Kidney (tissue), 14 donors: ENCODE data around the gene GPX2. TPM values are rescaled to one million over a fixed set of nuclear protein-coding genes. Genes with fewer than 3 reads are reported as not detected.

Source experiments
- DNase-seq, 5 donors: peaks; one replicate each; pipeline ENCODE4 v3.0.0-alpha.2; 2013 to 2020
- FAIRE-seq: peaks from 2 replicates; lab custom pipeline; 2012; peaks lifted over from hg19 to GRCh38; lab: Jason Lieb, UNC
- H3K27ac ChIP-seq, 2 donors: one replicate each; pipeline ENCODE4 v1.7.0; 2013; ENCODE audit warnings: low read depth in 2 of 2, low read length in 2 of 2, inconsistent platforms in 1 of 2
- H3K27me3 ChIP-seq: one replicate; pipeline ENCODE4 v1.7.1; 2013; ENCODE audit warnings: low read length, inconsistent platforms; ENCODE audit not compliant: control insufficient read depth, insufficient read depth
- H3K36me3 ChIP-seq, 3 donors: one replicate each; pipeline versions ENCODE4 v1.7.0 to v1.7.1; 2013; ENCODE audit warnings: low read length in 3 of 3, control low read depth in 1 of 3, inconsistent platforms in 1 of 3; ENCODE audit not compliant: insufficient read depth in 3 of 3, control insufficient read depth in 2 of 3
- H3K4me1 ChIP-seq, 3 donors: one replicate each; pipeline versions ENCODE4 v1.7.0 to v1.7.1; 2013; ENCODE audit warnings: low read length in 3 of 3, inconsistent platforms in 1 of 3, low read depth in 1 of 3; ENCODE audit not compliant: control insufficient read depth in 2 of 3, insufficient read depth in 2 of 3
- H3K4me3 ChIP-seq, 3 donors: one replicate each; pipeline versions ENCODE4 v1.7.0 to v1.8.1; 2013; ENCODE audit warnings: low read length in 3 of 3, control low read depth in 1 of 3, inconsistent platforms in 1 of 3
- H3K9ac ChIP-seq, 3 donors: one replicate each; pipeline versions ENCODE4 v1.7.0 to v1.7.1; 2013; ENCODE audit warnings: low read length in 3 of 3, control low read depth in 1 of 3, inconsistent platforms in 1 of 3
- H3K9me3 ChIP-seq, 3 donors: one replicate each; pipeline versions ENCODE4 v1.7.0 to v1.7.1; 2013; ENCODE audit warnings: low read length in 3 of 3, control low read depth in 1 of 3, inconsistent platforms in 1 of 3; ENCODE audit not compliant: control insufficient read depth in 2 of 3, insufficient read depth in 1 of 3
- CTCF ChIP-seq: IDR thresholded peaks from 3 replicates; pipeline ENCODE4 v1.5.1; 2012; ENCODE audit warnings: mild to moderate bottlenecking, moderate library complexity, borderline replicate concordance; ENCODE audit not compliant: insufficient read depth; ENCODE audit errors: extremely low read depth
- intact Hi-C: fragments of 100-400 bp; cut with DNase I; formaldehyde crosslinking; loops from one replicate; pipeline ENCODE4 v1.11.1; 2022
- polyA plus RNA-seq: library from polyadenylated mRNA; stranded (reverse); fragments of 350-450 nt; fragmentation: Illumina TruSeq; extraction: RNeasy Lipid Tissue Mini Kit (QIAGEN cat#74804); gene quantifications from one replicate; pipeline ENCODE4 v1.2.3, GENCODE V29; 2014; ENCODE audit warnings: low read depth, low replicate concordance; ENCODE audit not compliant: insufficient read depth
- total RNA-seq: library from RNA; stranded (reverse); fragmentation: NEBNext Ultra II Directional; extraction: Animal tissue kit (Norgen Biotek cat#: 25700); gene quantifications from one replicate; pipeline ENCODE4 v1.2.1, GENCODE V29; 2021
- donor health status: control.
- donor health status: control.
- donor health status: control.
- donor health status: control.
- donor health status: control.
- donor health status: DM: yes; HTN: yes; CAD: no.
- donor health status: Normal renal cell carcinoma (clear cell type).

Gene GPX2
- total and polyA plus RNA-seq, 2 donors from 2014 or later: 8.4 to 60.0 TPM

- no peaks in the 10 kb centered on the region for H3K4me1 ChIP-seq
- FAIRE-seq (no peak), DNase-seq (no peak)
- H3K27me3 ChIP-seq: no peaks in the 10 kb centered on the region
- intact Hi-C loops: loop anchor here (10.0 kb wide), 1 partner anchor 55 kb away; no protein-coding TSS in a partner anchor
- H3K36me3 ChIP-seq: no peaks in the 10 kb centered on the region
- H3K9ac ChIP-seq: no peak overlapping the region
- no peak for TF ChIP-seq CTCF
- H3K9me3 ChIP-seq: no peaks in the 10 kb centered on the region
- no peak overlapping the region for H3K4me3 ChIP-seq
- no peak overlapping the region for H3K27ac ChIP-seq
Measured at GRCh38 chr14:64889352-64889751, 53.2 kb downstream of the GPX2 start.

Other genes with a start within 250 kb of the GPX2 start
- 127 TPM for gene PLEKHG3, start 238.3 kb downstream of the GPX2 start, total RNA-seq
- 51.9 TPM for gene PLEKHG3, start 238.3 kb downstream of the GPX2 start, polyA plus RNA-seq
- 1.7 TPM for gene SPTB, start 62.8 kb downstream of the GPX2 start, total RNA-seq
- 2.2 TPM for gene SPTB, start 62.8 kb downstream of the GPX2 start, polyA plus RNA-seq
- 70.4 TPM for gene CHURC1, start 28.3 kb downstream of the GPX2 start, total RNA-seq
- 41.0 TPM for gene CHURC1, start 28.3 kb downstream of the GPX2 start, polyA plus RNA-seq
- 18.3 TPM for gene RAB15, start 29.6 kb upstream of the GPX2 start, total RNA-seq
- 21.7 TPM for gene RAB15, start 29.6 kb upstream of the GPX2 start, polyA plus RNA-seq
- 15.0 TPM for gene FNTB, start 44.1 kb upstream of the GPX2 start, total RNA-seq
- gene FNTB, start 44.1 kb upstream of the GPX2 start, polyA plus RNA-seq: 13.6 TPM
- gene MAX, start 159.8 kb upstream of the GPX2 start, total RNA-seq: 89.4 TPM
- 48.9 TPM for gene MAX, start 159.8 kb upstream of the GPX2 start, polyA plus RNA-seq